Nephron progenitor cell (in vitro differentiated cells): Measurements from ENCODE around the gene DVL1.
A peak's percentile ranks its signal among the peaks of the same experiment; 100 is the strongest.

ENCODE experiments used
- DNase-seq: peaks from one replicate; pipeline ENCODE4 v3.0.0; 2021
- H3K27ac Mint-ChIP-seq: 2 replicates; pipeline ENCODE4 v1.8.0; 2021; ENCODE audit warnings: mild to moderate bottlenecking, moderate library complexity, mixed read lengths
- H3K27me3 Mint-ChIP-seq: 2 replicates; pipeline ENCODE4 v1.8.0; 2021; ENCODE audit warnings: mild to moderate bottlenecking, low read depth, mixed read lengths; ENCODE audit not compliant: poor library complexity
- H3K36me3 Mint-ChIP-seq: 2 replicates; pipeline ENCODE4 v1.8.0; 2021; ENCODE audit warnings: low read depth, mixed read lengths
- H3K4me1 Mint-ChIP-seq: 2 replicates; pipeline ENCODE4 v1.8.0; 2021; ENCODE audit warnings: mixed read lengths
- H3K4me3 Mint-ChIP-seq: 2 replicates; pipeline ENCODE4 v1.8.0; 2021; ENCODE audit warnings: mild to moderate bottlenecking, moderate library complexity, mixed read lengths
- H3K9me3 Mint-ChIP-seq: 2 replicates; pipeline ENCODE4 v1.8.0; 2021; ENCODE audit warnings: mild to moderate bottlenecking, moderate library complexity, mixed read lengths
- CTCF ChIP-seq: fragments of 200-600 bp; sonication (generic); IDR thresholded peaks from 2 replicates; pipeline ENCODE4 v1.5.0; 2021; ENCODE audit warnings: antibody characterized with exemption

Gene DVL1

GRCh38 chr1:1342061-1342562 is 7.1 kb downstream of the DVL1 start:
- H3K27ac Mint-ChIP-seq, result no peak overlapping the region
- H3K27me3 Mint-ChIP-seq, result no peaks in the 10 kb centered on the region
- no peak for TF ChIP-seq CTCF
- H3K36me3 Mint-ChIP-seq, result peaks cover 12% of the 10 kb centered on the region
- H3K4me3 Mint-ChIP-seq, result no peak overlapping the region
- H3K9me3 Mint-ChIP-seq, result no peaks in the 10 kb centered on the region
- peaks cover 7% of the 10 kb centered on the region for H3K4me1 Mint-ChIP-seq
- DNase-seq, result no peak

- Mint-ChIP-seq H3K9me3 (no peaks in the 10 kb centered on the region), H3K4me3 (no peak overlapping the region), H3K36me3 (peaks cover 12% of the 10 kb centered on the region), H3K27ac (no peak overlapping the region), H3K27me3 (no peaks in the 10 kb centered on the region), H3K4me1 (peaks cover 2% of the 10 kb centered on the region)
- DNase-seq, result no peak
- TF ChIP-seq CTCF, result no peak
Observed at GRCh38 chr1:1341549-1342021, 7.6 kb downstream of the DVL1 start.

- no peak for DNase-seq
- peak overlapping the region; percentile 59 for H3K27ac Mint-ChIP-seq
- peaks cover 12% of the 10 kb centered on the region for H3K36me3 Mint-ChIP-seq
- no peaks in the 10 kb centered on the region for H3K27me3 Mint-ChIP-seq
- H3K9me3 Mint-ChIP-seq, result no peaks in the 10 kb centered on the region
- TF ChIP-seq CTCF, result no peak
- no peaks in the 10 kb centered on the region for H3K4me1 Mint-ChIP-seq
- no peak overlapping the region for H3K4me3 Mint-ChIP-seq
Observed at GRCh38 chr1:1340791-1341548, 8.2 kb downstream of the DVL1 start.

GRCh38 chr1:1340185-1340584 is 9.0 kb downstream of the DVL1 start:
- Mint-ChIP-seq H3K27me3 (no peaks in the 10 kb centered on the region), H3K27ac (no peak overlapping the region), H3K9me3 (no peaks in the 10 kb centered on the region), H3K4me1 (peaks cover 1% of the 10 kb centered on the region), H3K4me3 (no peak overlapping the region), H3K36me3 (peaks cover 13% of the 10 kb centered on the region)
- no peak for TF ChIP-seq CTCF
- no peak for DNase-seq

- H3K4me3 Mint-ChIP-seq, result no peak overlapping the region
- H3K27me3 Mint-ChIP-seq, result no peaks in the 10 kb centered on the region
- no peak for DNase-seq
- no peak overlapping the region for H3K27ac Mint-ChIP-seq
- H3K4me1 Mint-ChIP-seq, result peaks cover 4% of the 10 kb centered on the region
- TF ChIP-seq CTCF, result no peak
- peaks cover 16% of the 10 kb centered on the region for H3K36me3 Mint-ChIP-seq
- H3K9me3 Mint-ChIP-seq, result no peaks in the 10 kb centered on the region
Observed at GRCh38 chr1:1338278-1338677, 10.9 kb downstream of the DVL1 start.

- no peak overlapping the region for H3K4me3 Mint-ChIP-seq
- no peak for TF ChIP-seq CTCF
- no peak overlapping the region for H3K27ac Mint-ChIP-seq
- peaks cover 16% of the 10 kb centered on the region for H3K36me3 Mint-ChIP-seq
- peak; percentile 33 for DNase-seq
- peaks cover 4% of the 10 kb centered on the region for H3K4me1 Mint-ChIP-seq
- H3K27me3 Mint-ChIP-seq, result no peaks in the 10 kb centered on the region
- H3K9me3 Mint-ChIP-seq, result no peaks in the 10 kb centered on the region
Observed at GRCh38 chr1:1337793-1338147, 11.4 kb downstream of the DVL1 start.
